ENCODE results near the gene CTBP2. TPM values are rescaled to one million over a fixed set of nuclear protein-coding genes. Genes with fewer than 3 reads are reported as not detected.
A peak's percentile ranks its signal among the peaks of the same experiment; 100 is the strongest.
"Not testable (repeated sequence)": the region's sequence is repeated elsewhere in the genome, so short reads cannot be mapped to it uniquely, and the experiment has no call there.

The CTBP2 gene
- total RNA-seq, 1 donor from 2014 or later = 55.2 TPM

DNA sequence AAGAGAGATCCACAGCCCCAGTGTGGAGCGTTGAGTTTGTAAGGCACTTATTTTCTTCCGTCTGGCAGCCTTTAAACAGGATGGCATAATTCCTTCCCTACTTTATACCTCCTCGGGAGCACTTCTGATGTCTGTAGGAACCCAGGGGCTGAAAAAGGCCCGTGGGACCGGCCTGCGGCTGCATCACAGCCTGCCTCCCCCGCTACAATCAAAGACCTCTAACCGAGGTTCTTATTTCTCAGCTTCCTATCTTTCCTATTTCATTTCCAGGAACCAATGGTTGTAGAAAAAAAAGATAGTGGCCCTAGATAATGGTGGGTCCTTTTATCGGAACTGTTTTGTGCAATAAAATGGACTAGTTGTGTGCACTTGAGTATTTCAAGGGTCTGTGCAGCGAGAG is 4.1 kb upstream of the CTBP2 start:
- no peak overlapping the region for H2AFZ ChIP-seq (replicated peaks)
- no peak overlapping the region for H3K9ac ChIP-seq
- Mint-ChIP-seq H3K4me3 (no peak overlapping the region), H3K27ac (no peak overlapping the region), H3K9me3 (no peaks in the 10 kb centered on the region), H3K27me3 (ENCODE audit: insufficient read depth, low read depth) (peaks cover 2% of the 10 kb centered on the region), H3K36me3 (no peaks in the 10 kb centered on the region), H3K4me1 (peaks cover 7% of the 10 kb centered on the region)
- H3K9me3 ChIP-seq (ENCODE audit: low read depth) = no peaks in the 10 kb centered on the region
- peaks cover 6% of the 10 kb centered on the region for H3K79me2 ChIP-seq (ENCODE audit: low read depth)
- H3K4me3 ChIP-seq = no peak overlapping the region
- H4K20me1 ChIP-seq (ENCODE audit: low read depth) = no peaks in the 10 kb centered on the region
- peaks cover 30% of the 10 kb centered on the region for H3F3A ChIP-seq (ENCODE audit: low read depth)
- H3K4me1 ChIP-seq = peaks cover 8% of the 10 kb centered on the region
- H3K4me2 ChIP-seq = no peak overlapping the region
- no peaks in the 10 kb centered on the region for H3K27me3 ChIP-seq
- H3K36me3 ChIP-seq = no peaks in the 10 kb centered on the region
- TF ChIP-seq EZH2 (IDR thresholded peaks at IDR 0.05) (no peak), EZH2phosphoT487 (IDR thresholded peaks at IDR 0.05) (no peak)
- TF ChIP-seq, protein P1, sequence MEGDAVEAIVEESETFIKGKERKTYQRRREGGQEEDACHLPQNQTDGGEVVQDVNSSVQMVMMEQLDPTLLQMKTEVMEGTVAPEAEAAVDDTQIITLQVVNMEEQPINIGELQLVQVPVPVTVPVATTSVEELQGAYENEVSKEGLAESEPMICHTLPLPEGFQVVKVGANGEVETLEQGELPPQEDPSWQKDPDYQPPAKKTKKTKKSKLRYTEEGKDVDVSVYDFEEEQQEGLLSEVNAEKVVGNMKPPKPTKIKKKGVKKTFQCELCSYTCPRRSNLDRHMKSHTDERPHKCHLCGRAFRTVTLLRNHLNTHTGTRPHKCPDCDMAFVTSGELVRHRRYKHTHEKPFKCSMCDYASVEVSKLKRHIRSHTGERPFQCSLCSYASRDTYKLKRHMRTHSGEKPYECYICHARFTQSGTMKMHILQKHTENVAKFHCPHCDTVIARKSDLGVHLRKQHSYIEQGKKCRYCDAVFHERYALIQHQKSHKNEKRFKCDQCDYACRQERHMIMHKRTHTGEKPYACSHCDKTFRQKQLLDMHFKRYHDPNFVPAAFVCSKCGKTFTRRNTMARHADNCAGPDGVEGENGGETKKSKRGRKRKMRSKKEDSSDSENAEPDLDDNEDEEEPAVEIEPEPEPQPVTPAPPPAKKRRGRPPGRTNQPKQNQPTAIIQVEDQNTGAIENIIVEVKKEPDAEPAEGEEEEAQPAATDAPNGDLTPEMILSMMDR (IDR thresholded peaks at IDR 0.05) = no peak
- peak; percentile 1 for DNase-seq (ENCODE audit: low spot score)
- no peak overlapping the region for H3K27ac ChIP-seq

GRCh38 chr10:125163803-125164202 is 3.4 kb upstream of the CTBP2 start:
- Histone ChIP-seq H3K36me3 (no peaks in the 10 kb centered on the region), H4K20me1 (ENCODE audit: low read depth) (peaks cover under 1% of the 10 kb centered on the region), H3K79me2 (ENCODE audit: low read depth) (peaks cover 11% of the 10 kb centered on the region), H3F3A (ENCODE audit: low read depth) (peaks cover 30% of the 10 kb centered on the region), H3K9me3 (ENCODE audit: low read depth) (no peaks in the 10 kb centered on the region), H3K9ac (no peak overlapping the region), H2AFZ (replicated peaks) (no peak overlapping the region), H3K4me2 (no peak overlapping the region), H3K4me3 (no peak overlapping the region), H3K4me1 (peaks cover 8% of the 10 kb centered on the region), H3K27ac (no peak overlapping the region), H3K27me3 (no peaks in the 10 kb centered on the region)
- Mint-ChIP-seq H3K9me3 (no peaks in the 10 kb centered on the region), H3K27ac (no peak overlapping the region), H3K4me3 (no peak overlapping the region), H3K27me3 (ENCODE audit: insufficient read depth, low read depth) (peaks cover 2% of the 10 kb centered on the region), H3K36me3 (no peaks in the 10 kb centered on the region), H3K4me1 (peaks cover 7% of the 10 kb centered on the region)
- DNase-seq (ENCODE audit: low spot score) = peak; percentile 1
- TF ChIP-seq EZH2phosphoT487 (IDR thresholded peaks at IDR 0.05) = no peak
- no peak for TF ChIP-seq EZH2 (IDR thresholded peaks at IDR 0.05)
- TF ChIP-seq, protein P1 (IDR thresholded peaks at IDR 0.05) = no peak

DNA sequence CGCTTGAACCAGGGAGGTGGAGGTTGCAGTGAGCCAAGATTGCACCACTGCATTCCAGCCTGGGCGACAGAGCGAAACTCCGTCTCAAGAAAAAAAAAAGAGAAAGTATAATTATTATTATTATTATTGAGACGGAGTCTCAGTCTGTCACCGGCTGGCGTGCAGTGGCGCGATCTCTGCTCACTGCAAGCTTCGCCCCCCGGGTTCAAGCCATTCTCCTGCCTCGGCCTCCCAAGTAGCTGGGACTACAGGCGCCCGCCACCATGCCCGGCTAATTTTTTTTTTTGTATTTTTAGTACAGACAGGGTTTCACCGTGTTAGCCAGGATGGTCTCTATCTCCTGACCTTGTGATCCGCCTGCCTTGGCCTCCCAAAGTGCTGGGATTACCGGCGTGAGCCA is 2.9 kb upstream of the CTBP2 start:
- H3K9ac ChIP-seq; H3K9me3 Mint-ChIP-seq; H3K27me3 Mint-ChIP-seq (ENCODE audit: insufficient read depth, low read depth): not testable (repeated sequence)

GRCh38 chr10:125162120-125162931 is 2.0 kb upstream of the CTBP2 start:
- H3K9me3 ChIP-seq (ENCODE audit: low read depth) = no peaks in the 10 kb centered on the region
- peak overlapping the region; percentile 86 for H3K4me2 ChIP-seq
- H3F3A ChIP-seq (ENCODE audit: low read depth) = peaks cover 34% of the 10 kb centered on the region
- peak; percentile 44 for TF ChIP-seq EZH2 (IDR thresholded peaks at IDR 0.05)
- TF ChIP-seq, protein P1 (IDR thresholded peaks at IDR 0.05) = no peak
- no peaks in the 10 kb centered on the region for H3K27me3 ChIP-seq
- Mint-ChIP-seq H3K4me3 (peak overlapping the region; percentile 84), H3K36me3 (no peaks in the 10 kb centered on the region), H3K9me3 (no peaks in the 10 kb centered on the region), H3K27ac (peak overlapping the region; percentile 42), H3K27me3 (ENCODE audit: insufficient read depth, low read depth) (peaks cover 4% of the 10 kb centered on the region), H3K4me1 (peaks cover 17% of the 10 kb centered on the region)
- peaks cover 25% of the 10 kb centered on the region for H3K79me2 ChIP-seq (ENCODE audit: low read depth)
- DNase-seq (ENCODE audit: low spot score) = peak; percentile 71
- H3K27ac ChIP-seq = peak overlapping the region; percentile 99
- no peak overlapping the region for H3K9ac ChIP-seq
- H4K20me1 ChIP-seq (ENCODE audit: low read depth) = peaks cover 15% of the 10 kb centered on the region
- peak overlapping the region; percentile 88 for H2AFZ ChIP-seq (replicated peaks)
- H3K4me1 ChIP-seq = peaks cover 18% of the 10 kb centered on the region
- H3K36me3 ChIP-seq = no peaks in the 10 kb centered on the region
- peak overlapping the region; percentile 93 for H3K4me3 ChIP-seq

More for the DNA sequence above, 2.9 kb upstream of the CTBP2 start:
- not testable (repeated sequence) for H3K9me3 ChIP-seq (ENCODE audit: low read depth); H3K27me3 ChIP-seq; H3K36me3 ChIP-seq; DNase-seq (ENCODE audit: low spot score); H3K27ac Mint-ChIP-seq; H2AFZ ChIP-seq (replicated peaks); H3K4me3 ChIP-seq; H3K4me2 ChIP-seq; H4K20me1 ChIP-seq (ENCODE audit: low read depth); H3K36me3 Mint-ChIP-seq; H3K4me1 Mint-ChIP-seq; H3K4me3 Mint-ChIP-seq; H3K27ac ChIP-seq; H3K4me1 ChIP-seq
- peaks cover 30% of the 10 kb centered on the region for H3F3A ChIP-seq (ENCODE audit: low read depth)
- peaks cover 16% of the 10 kb centered on the region for H3K79me2 ChIP-seq (ENCODE audit: low read depth)

Measured in neural progenitor cell (in vitro differentiated cells).